GM12873 (cell line): ENCODE data around the gene INPP5A.

Source experiments
- CTCF ChIP-seq: IDR thresholded peaks from 2 replicates; pipeline ENCODE4 v1.5.1; 2012; ENCODE audit warnings: low read depth, mild to moderate bottlenecking, moderate library complexity, low read length, control low read depth; ENCODE audit not compliant: insufficient read depth; ENCODE audit errors: missing control alignments

The INPP5A gene

GRCh38 chr10:132744839-132745238 is 207.3 kb downstream of the INPP5A start:
- no peak for TF ChIP-seq CTCF

GRCh38 chr10:132745511-132745910 is 207.9 kb downstream of the INPP5A start:
- TF ChIP-seq CTCF = no peak

GRCh38 chr10:132745971-132746370 is 208.4 kb downstream of the INPP5A start:
- TF ChIP-seq CTCF = no peak

- TF ChIP-seq CTCF = no peak
Observed at GRCh38 chr10:132746386-132746785, 208.8 kb downstream of the INPP5A start.

GRCh38 chr10:132746801-132747625 is 209.4 kb downstream of the INPP5A start:
- no peak for TF ChIP-seq CTCF

GRCh38 chr10:132748135-132748534 is 210.5 kb downstream of the INPP5A start:
- no peak for TF ChIP-seq CTCF

- TF ChIP-seq CTCF = no peak
Observed at GRCh38 chr10:132748545-132749370, 211.2 kb downstream of the INPP5A start.
